ENCODE measurements around the gene ZSWIM4. TPM values are rescaled to one million over a fixed set of nuclear protein-coding genes. Genes with fewer than 3 reads are reported as not detected.
A peak's percentile ranks its signal among the peaks of the same experiment; 100 is the strongest.

ZSWIM4 gene
- total and polyA plus RNA-seq, 2 of the 13 experiments (the other 11 are each of a cell fraction or from before 2014, with no cell fraction given), result 0.33 to 0.86 TPM

- TF ChIP-seq, protein P1, sequence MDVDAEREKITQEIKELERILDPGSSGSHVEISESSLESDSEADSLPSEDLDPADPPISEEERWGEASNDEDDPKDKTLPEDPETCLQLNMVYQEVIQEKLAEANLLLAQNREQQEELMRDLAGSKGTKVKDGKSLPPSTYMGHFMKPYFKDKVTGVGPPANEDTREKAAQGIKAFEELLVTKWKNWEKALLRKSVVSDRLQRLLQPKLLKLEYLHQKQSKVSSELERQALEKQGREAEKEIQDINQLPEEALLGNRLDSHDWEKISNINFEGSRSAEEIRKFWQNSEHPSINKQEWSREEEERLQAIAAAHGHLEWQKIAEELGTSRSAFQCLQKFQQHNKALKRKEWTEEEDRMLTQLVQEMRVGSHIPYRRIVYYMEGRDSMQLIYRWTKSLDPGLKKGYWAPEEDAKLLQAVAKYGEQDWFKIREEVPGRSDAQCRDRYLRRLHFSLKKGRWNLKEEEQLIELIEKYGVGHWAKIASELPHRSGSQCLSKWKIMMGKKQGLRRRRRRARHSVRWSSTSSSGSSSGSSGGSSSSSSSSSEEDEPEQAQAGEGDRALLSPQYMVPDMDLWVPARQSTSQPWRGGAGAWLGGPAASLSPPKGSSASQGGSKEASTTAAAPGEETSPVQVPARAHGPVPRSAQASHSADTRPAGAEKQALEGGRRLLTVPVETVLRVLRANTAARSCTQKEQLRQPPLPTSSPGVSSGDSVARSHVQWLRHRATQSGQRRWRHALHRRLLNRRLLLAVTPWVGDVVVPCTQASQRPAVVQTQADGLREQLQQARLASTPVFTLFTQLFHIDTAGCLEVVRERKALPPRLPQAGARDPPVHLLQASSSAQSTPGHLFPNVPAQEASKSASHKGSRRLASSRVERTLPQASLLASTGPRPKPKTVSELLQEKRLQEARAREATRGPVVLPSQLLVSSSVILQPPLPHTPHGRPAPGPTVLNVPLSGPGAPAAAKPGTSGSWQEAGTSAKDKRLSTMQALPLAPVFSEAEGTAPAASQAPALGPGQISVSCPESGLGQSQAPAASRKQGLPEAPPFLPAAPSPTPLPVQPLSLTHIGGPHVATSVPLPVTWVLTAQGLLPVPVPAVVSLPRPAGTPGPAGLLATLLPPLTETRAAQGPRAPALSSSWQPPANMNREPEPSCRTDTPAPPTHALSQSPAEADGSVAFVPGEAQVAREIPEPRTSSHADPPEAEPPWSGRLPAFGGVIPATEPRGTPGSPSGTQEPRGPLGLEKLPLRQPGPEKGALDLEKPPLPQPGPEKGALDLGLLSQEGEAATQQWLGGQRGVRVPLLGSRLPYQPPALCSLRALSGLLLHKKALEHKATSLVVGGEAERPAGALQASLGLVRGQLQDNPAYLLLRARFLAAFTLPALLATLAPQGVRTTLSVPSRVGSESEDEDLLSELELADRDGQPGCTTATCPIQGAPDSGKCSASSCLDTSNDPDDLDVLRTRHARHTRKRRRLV (CRISPR knock-in tag; IDR thresholded peaks at IDR 0.05), result no peak
- no peak for TF ChIP-seq ZNF326 (CRISPR knock-in tag; IDR thresholded peaks at IDR 0.05; ENCODE audit: borderline replicate concordance)
- TF ChIP-seq ZNF776 (CRISPR knock-in tag; IDR thresholded peaks at IDR 0.05), result no peak; the same call in 1 of the 2 replicates
- TF ChIP-seq YY1 (IDR thresholded peaks at IDR 0.05; ENCODE audit: insufficient read depth, insufficient replicate concordance, low read depth, low read length), result no peak
- peak; percentile 73; the same call in 1 of the 2 replicates for TF ChIP-seq KDM2A (CRISPR knock-in tag; IDR thresholded peaks at IDR 0.05; ENCODE audit: borderline replicate concordance, low read depth)
- TF ChIP-seq DR1 (CRISPR knock-in tag; IDR thresholded peaks at IDR 0.05), result 0 out of 2 replicates have a peak, but pooled peaks have one; percentile 28
- TF ChIP-seq, protein P2, sequence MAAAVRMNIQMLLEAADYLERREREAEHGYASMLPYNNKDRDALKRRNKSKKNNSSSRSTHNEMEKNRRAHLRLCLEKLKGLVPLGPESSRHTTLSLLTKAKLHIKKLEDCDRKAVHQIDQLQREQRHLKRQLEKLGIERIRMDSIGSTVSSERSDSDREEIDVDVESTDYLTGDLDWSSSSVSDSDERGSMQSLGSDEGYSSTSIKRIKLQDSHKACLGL (CRISPR knock-in tag; IDR thresholded peaks at IDR 0.05), result 0 out of 2 replicates have a peak, but pooled peaks have one; percentile 47
- no peak for TF ChIP-seq STAT5B (CRISPR knock-in tag; IDR thresholded peaks at IDR 0.05)
- TF ChIP-seq ZNF720 (CRISPR knock-in tag; IDR thresholded peaks at IDR 0.05), result no peak
- 0 out of 2 replicates have a peak, but pooled peaks have one; percentile 36 for TF ChIP-seq HNRNPL (IDR thresholded peaks at IDR 0.05; ENCODE audit: low read depth, low read length)
- no peak for TF ChIP-seq TARDBP (CRISPR knock-in tag; IDR thresholded peaks at IDR 0.05)
- TF ChIP-seq HNRNPLL (IDR thresholded peaks at IDR 0.05; ENCODE audit: low read depth, low read length, poor library complexity, severe bottlenecking), result peak; percentile 82
- no peak for TF ChIP-seq FOXK1 (CRISPR knock-in tag; IDR thresholded peaks at IDR 0.05; ENCODE audit: borderline replicate concordance, low read depth)
- no peak for TF ChIP-seq ZNF672 (CRISPR knock-in tag; IDR thresholded peaks at IDR 0.05)
- no peak for TF ChIP-seq ATF7-NPFF (CRISPR knock-in tag; IDR thresholded peaks at IDR 0.05; ENCODE audit: low read depth)
- TF ChIP-seq CHCHD3 (CRISPR knock-in tag; IDR thresholded peaks at IDR 0.05), result no peak
- 0 out of 4 replicates have a peak, but pooled peaks of 1 of the 2 experiments have one; percentile 27 for TF ChIP-seq HMGXB4 (CRISPR knock-in tag; IDR thresholded peaks at IDR 0.05; ENCODE audit: borderline replicate concordance in 1 of 2, low read depth in 1 of 2)
- 0 out of 2 replicates have a peak, but pooled peaks have one; percentile 31 for TF ChIP-seq CSRNP1 (CRISPR knock-in tag; IDR thresholded peaks at IDR 0.05)
- TF ChIP-seq IKZF4 (CRISPR knock-in tag; IDR thresholded peaks at IDR 0.05; ENCODE audit: borderline replicate concordance, low read depth, not compliant biosample characterization), result peak; percentile 85
Measured at GRCh38 chr19:13764101-13764807, 31.0 kb upstream of the ZSWIM4 start, which contains the start of gene MRI1 (continued).
